HG03135 (cell line): ENCODE results near the gene PLEKHA4.

Experiments
- ATAC-seq: cut with Tn5 transposase; IDR thresholded peaks from one replicate; pipeline ENCODE4 v1.9.1; 2021; ENCODE audit warnings: mild to moderate bottlenecking, moderate library complexity; ENCODE audit not compliant: unreplicated experiment

Gene PLEKHA4

GRCh38 chr19:48833049-48833448, 35.4 kb downstream of the PLEKHA4 start:
- no peak for ATAC-seq

DNA sequence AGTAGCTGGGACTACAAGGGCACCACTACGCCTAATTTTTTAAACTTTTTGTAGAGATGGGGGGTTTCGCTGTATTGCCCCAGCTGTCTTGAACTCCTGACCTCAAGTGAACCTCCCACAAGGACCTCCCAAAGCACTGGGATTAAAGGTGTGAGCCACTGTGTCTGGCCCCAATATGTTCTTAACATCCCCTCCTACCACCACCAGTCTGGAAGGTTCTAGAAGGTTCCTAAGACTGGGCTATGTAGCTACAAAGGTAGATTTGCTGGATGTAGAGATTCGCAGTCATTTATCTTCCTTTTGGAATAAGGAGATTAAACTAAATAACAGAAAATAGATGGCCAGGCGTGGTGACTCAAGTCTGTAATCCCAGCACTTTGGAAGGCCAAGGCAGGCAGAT, 37.5 kb downstream of the PLEKHA4 start:
- no peak for ATAC-seq

DNA sequence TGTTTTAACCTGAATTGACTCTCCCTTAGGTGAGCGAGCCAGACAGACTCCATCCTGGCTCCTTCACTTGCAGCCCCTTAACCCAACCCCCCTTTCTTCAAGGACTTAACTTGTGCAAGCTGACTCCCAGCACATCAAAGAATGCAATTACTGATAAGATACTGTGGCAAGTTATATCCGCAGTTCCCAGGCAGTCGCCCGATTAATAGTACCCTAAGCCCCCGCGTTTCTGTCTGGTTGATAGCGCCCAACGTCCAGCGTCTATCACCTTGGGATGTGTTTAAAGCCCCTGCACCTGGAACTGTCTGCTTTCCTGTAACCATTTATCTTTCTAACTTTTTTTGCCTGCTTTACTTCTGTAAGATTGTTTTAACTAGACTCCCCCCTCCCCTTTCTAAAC, 38.3 kb downstream of the PLEKHA4 start:
- ATAC-seq, result no peak

- no peak for ATAC-seq
Measured at GRCh38 chr19:48826606-48827020, 41.8 kb downstream of the PLEKHA4 start.

GRCh38 chr19:48822514-48822913, 45.9 kb downstream of the PLEKHA4 start:
- ATAC-seq, result no peak

DNA sequence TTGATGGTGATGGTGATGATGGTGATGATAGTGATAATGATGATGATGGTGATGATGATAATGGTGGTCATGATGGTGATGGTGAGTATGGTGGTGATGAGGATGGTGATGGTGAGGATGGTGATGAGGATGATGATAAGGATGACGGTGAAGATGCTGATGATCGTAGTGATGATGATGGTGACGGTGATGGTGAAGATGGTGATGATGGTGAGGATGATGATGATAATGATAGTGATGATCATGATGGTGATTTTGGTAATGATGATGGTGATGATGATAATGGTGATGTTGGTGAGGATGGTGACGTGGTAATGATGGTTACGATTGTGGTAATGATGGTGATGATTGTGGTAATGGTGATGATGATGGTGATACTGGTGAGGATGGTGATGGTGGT, 46.8 kb downstream of the PLEKHA4 start:
- no peak for ATAC-seq

DNA sequence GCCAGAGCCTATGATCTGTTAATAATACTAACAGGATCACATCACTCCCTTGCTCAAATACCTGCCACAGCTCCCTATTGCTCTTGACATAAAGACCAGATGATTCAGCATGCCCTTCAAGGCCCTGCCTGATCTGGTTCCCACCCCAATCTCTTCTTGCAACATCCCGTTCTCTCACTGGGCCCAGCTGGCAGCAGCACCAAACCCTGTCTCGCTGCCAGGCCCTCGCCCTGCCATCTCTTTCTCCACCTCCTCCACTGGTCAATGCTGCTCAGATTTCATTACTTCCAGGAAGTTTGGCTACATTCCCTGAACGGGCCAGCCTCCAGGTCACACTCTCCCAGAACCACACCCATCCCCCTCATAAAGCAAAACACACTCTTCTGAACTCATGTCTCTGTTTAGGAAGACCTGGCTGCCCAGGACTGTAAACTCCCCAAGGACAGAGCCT, 49.0 kb downstream of the PLEKHA4 start:
- ATAC-seq, result no peak

GRCh38 chr19:48818234-48818820, 50.1 kb downstream of the PLEKHA4 start:
- ATAC-seq, result no peak

DNA sequence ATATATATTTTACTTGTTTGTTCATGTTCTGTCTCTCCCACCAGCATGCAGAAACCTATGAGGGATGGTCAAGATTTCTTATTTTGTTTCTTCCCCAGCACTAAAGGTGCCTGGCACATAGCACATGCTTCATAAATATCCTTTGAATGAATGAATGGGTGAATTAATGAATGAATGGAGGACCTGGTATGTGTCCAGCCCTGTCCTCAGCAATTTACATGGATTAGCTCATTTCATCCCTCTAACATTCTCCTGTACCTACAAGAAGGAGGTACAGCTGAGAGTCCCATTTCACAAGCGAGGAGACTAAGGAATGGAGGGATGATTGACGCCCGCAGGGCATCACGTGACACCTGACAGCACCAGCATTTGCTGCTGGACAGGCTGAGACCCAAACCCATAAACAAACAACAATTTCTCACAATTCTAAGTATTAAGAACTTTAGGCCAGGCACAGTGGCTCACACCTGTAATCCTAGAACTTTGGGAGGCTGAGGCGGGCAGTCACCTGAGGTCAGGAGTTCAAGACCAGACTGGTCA, 50.8 kb downstream of the PLEKHA4 start:
- ATAC-seq, result no peak

DNA sequence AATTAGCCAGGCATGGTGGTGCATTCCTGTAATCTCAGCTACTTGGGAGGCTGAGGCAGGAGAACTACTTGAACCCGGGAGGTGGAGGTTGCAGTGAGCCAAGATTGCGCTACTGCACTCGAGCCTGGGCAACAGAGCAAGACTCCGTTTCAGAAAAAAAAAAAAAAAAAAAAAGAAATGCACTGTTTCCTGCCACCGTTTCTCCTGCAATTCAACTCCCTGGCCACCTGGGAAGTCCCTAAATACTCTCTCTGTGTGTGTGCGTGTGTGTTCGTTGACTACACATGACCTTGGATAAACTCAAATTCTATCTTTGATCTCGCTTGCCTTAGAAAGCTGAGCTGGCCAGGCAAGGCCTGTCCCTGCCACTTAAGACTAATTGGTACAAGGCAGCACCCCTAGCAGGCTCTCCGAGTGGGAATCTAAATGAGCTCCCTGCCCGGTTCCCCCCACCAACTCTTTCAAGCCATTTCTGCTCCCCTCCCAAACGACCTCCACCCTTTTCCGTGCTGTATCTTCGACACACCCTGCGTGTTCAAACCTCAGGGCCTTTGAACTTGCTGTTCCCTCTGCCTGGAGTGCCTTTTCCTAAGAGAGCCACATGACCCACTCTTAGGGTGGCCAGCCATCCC, 52.4 kb downstream of the PLEKHA4 start:
- no peak for ATAC-seq

- no peak for ATAC-seq
Measured at GRCh38 chr19:48814895-48815294, 53.5 kb downstream of the PLEKHA4 start.

- ATAC-seq, result no peak
Measured at GRCh38 chr19:48813123-48813913, 55.1 kb downstream of the PLEKHA4 start.

GRCh38 chr19:48812094-48812929, 56.1 kb downstream of the PLEKHA4 start:
- no peak for ATAC-seq

- no peak for ATAC-seq
Measured at GRCh38 chr19:48810151-48810550, 58.3 kb downstream of the PLEKHA4 start.

- no peak for ATAC-seq
Measured at GRCh38 chr19:48807590-48808308, 60.7 kb downstream of the PLEKHA4 start.

DNA sequence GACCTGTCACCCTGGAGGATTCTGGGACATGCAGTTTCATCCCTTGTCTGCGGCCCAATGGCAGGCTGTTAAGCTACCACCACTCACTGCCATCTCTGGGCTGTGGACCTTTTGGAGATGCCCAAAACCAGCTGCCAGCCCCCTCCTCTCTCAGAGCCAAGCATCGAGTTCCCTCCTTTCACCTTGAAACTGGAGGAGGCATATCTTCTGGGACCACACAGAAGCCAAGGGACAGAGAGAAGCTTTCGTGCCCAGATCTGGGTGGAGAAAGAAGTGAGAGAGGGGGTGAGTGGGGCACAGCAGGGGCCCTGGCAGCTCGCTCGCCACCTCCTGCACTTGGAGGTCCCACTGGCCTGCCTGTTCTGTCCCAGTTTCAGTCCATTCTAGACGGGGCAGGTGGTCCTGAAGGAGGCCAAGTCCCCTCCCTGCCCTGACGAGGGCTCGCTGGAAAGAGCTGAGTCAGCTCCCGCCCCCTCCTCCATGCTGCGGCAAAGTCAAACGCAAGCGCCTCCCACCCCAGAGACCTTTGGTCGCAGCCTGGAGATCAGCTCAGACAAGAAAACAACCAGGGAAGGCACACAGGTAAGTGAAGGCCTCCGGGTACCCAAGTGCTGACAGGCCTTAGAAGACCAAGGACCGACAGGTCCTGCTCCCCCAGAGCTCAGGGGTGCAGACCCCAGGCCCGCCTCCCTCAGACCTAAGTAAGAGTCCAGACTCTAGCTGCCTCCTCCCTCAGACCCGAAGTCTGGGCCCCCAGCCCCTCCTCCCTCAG, 61.4 kb downstream of the PLEKHA4 start:
- ATAC-seq, result no peak

DNA sequence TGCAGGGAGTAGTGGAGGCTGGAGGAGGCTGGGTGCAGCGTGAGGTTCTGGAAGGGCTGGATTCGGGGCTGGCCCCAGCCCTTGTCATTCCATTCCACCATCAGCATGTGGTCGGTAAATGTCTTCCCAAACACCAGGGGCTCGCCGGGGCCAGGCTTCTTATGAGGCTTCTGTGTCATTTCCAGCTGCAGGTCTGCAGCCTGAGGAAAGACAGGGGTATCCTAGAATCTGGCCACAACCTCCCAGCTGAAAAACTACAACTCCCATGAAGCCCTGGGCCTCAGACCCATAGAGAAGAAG, 61.9 kb downstream of the PLEKHA4 start:
- ATAC-seq, result no peak

DNA sequence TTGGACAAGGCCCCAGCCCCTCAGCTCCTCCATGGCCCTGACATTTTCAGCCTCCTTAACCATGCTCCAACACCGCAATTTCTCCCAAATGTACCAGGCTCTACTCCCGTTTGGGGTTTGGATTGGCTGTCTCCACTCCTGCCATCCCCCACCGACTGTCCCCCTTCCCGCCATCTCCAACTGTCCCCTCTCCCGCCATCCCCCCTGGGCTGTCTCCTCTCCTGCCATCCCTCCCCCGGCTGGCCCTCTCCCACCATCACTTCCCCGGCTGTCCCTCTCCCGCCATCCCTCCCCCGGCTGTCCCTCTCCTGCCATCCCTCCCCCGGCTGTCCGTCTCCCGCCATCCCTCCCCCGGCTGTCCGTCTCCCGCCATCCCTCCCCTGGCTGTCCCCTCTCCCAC, 63.0 kb downstream of the PLEKHA4 start:
- no peak for ATAC-seq

GRCh38 chr19:48804496-48804895, 63.9 kb downstream of the PLEKHA4 start:
- no peak for ATAC-seq

- ATAC-seq, result no peak
Measured at GRCh38 chr19:48802623-48803022, 65.8 kb downstream of the PLEKHA4 start.
